Stimulated activated CD8-positive, alpha-beta memory T cell treated with anti-CD3 and anti-CD28 coated beads, Interleukin-12 subunit alpha, Interleukin-12 subunit beta, amount 100 ng/mL, for 1 hour (primary cell): ENCODE measurements around the gene GPR173.

Experiments
- DNase-seq: peaks from one replicate; pipeline ENCODE4 v3.0.0-alpha.2; 2020; ENCODE audit warnings: low read depth

Gene GPR173

DNA sequence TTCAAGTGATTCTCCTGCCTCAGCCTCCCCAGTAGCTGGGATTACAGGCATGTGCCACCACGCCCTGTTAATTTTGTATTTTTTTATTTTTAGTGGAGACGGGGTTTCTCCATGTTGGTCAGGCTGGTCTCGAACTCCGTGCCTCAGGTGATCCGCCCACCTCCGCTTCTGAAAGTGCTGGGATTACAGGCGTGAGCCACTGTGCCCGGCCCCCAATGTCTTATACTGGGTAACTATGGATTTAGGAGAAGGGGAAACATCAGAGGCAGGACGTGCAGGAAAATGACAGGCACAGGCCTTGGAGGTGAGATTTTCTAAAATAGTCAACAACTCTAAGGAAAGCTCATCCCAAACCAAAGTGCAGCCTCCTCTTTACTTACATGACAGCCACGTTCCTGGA lies 22.5 kb downstream of the GPR173 start:
- DNase-seq: no peak

DNA sequence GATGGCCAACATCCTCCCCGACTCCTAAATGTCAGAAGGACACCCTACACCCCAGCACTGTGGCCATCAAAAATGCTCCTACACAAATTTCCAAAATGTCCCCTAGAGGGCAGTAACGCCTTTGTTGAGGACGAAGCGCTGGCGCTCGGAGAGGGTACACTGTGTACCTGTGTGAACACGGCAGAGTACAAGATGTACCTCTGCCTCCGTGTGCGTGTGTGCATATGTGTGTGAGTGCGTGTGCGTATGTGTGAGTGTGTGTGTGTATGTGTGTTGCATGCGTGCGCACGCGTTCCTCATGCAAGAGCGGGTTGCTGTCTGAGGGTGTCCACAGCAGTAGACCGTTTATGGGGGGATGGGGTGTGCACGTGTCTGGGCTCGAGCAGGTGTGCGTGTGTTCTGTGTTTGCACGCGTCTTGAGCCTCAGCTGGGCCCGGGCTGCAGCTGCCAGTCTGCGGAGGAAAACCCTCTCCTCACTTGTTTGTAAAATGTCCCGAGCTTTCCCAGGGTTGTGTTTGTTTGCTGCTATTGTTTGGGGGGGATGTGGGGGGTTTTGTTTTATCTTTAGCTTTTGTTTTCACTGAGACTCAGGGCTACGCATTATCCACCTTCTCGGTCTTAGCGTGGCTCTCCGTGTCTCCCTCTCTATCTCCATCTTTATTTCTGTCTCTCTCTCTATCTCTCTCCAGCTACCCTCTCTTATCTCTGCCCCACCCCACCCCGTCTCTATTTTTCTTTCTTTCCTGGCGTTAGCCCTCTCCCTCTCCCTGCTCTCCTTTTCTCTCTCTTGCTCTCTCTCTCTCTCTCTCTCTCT lies 23.2 kb downstream of the GPR173 start:
- peak; percentile 43 for DNase-seq

DNA sequence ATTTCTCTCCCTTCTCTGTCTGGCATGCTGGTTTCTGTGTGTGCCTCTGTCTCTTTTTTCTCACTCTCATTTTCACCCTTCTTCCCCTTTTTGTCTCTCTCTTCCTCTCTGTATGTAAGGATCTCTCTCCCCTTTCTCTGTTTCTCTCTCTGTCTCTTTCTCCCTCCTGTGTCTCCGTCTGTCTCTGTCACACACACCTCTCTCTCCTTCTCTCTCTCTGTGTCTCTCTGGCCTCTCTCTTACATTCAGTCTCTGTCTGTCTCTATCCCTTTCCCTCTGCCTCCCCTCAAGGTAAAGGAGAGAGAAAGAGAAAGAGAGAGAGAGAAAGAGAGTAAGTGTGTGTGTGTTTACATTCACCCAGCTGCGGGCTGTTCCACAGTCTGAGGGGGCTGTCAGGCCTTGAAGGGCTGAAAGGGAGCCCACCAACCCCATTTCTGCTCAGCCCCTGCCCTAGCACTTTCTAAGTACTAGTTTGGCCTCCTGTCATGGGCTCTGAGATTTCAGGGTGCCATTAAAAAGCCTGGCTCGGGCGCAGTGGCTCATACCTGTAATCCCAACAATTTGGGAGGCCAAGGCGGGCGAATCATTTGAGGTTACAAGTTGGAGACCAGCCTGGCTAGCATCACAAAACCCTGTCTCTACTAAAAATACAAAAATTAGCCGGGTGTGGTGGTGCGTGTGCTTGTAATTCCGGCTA lies 24.0 kb downstream of the GPR173 start:
- DNase-seq: no peak

DNA sequence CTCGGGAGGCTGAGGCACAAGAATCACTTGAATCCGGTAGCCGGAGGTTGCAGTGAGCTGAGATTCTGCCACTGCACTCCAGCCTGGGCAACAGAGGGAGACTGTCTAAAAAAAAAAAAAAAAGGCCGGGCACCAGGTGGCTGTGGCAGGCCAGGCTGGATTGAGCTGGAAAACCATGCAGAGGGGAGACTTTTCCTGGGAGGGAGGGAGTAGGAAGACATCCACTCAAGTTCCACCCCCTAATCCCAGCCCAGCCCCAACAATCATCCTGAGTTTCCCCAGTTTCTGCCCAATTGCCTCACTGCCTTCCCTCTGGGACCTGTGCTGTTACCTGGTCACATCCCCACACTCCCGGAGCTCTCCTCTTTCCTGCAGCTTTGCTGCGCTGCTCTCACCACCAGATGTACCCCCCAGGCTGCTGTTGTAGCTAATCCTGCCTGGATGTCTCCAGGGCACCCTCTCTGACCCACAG lies 24.6 kb downstream of the GPR173 start:
- DNase-seq: no peak

DNA sequence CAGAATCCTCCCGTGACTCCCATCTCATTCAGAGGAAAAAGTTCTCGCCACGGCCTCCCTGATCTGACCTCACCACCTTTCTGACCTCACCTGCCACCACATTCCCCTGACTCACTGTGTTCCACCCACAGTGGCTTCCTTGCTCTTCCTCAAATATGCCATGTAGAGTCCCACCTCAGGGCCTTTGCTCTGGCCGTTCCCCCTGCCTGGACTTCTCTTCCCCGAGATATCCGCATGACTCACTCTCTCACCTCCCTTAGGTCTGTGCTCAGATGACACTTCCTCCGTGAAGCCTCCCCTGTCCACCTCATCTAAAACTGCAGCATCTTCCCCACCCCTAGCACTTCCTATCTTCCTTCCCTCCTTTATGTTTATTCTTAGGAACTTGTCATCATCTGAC lies 26.4 kb downstream of the GPR173 start:
- no peak for DNase-seq

DNA sequence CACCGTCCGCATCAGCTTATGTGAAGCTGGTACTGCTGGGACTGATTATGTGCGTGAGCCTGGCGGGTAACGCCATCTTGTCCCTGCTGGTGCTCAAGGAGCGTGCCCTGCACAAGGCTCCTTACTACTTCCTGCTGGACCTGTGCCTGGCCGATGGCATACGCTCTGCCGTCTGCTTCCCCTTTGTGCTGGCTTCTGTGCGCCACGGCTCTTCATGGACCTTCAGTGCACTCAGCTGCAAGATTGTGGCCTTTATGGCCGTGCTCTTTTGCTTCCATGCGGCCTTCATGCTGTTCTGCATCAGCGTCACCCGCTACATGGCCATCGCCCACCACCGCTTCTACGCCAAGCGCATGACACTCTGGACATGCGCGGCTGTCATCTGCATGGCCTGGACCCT lies 28.1 kb downstream of the GPR173 start:
- no peak for DNase-seq

DNA sequence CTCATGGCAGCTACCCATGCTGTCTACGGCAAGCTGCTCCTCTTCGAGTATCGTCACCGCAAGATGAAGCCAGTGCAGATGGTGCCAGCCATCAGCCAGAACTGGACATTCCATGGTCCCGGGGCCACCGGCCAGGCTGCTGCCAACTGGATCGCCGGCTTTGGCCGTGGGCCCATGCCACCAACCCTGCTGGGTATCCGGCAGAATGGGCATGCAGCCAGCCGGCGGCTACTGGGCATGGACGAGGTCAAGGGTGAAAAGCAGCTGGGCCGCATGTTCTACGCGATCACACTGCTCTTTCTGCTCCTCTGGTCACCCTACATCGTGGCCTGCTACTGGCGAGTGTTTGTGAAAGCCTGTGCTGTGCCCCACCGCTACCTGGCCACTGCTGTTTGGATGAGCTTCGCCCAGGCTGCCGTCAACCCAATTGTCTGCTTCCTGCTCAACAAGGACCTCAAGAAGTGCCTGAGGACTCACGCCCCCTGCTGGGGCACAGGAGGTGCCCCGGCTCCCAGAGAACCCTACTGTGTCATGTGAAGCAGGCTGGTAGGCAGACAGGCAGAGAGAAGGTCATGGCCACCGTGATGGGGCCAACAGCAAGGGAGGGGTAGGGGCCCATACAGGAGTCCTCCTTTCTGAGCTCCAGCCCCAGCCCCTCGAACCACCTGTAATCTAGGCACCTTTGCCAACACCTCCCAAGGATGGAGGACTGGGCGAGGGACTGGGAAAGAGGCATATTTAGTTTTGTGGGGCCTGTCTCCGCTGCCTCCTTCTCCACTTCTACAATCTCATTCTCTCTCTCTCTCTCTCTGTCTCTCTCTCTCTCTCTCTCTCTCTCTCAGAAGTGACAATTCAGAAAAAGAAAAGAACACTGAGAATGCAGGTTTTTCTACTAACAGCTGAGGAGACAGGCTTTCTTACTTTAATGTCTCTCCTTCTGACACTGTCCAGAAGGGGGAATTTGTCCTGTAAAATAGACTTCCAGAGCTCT lies 28.9 kb downstream of the GPR173 start:
- DNase-seq: no peak

DNA sequence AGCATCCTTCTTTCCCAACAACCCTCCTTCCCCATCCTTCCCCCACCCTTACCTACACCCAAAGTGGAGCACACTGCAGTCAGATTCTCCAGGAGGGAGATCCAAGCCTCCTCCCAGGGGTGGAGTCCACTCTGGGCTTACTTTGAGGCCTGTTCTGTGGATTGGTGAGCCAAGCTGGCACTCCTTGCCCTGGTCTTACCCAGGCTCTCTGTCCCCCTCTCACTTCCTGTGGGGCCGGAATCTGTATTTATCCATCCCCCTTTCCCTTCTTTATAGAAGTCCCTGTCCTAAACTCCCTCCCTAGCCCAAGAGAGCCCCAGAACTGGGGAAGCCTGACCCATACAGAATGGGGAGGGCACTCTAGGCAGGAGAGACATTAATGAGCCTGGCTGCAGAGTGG lies 30.4 kb downstream of the GPR173 start:
- no peak for DNase-seq

DNA sequence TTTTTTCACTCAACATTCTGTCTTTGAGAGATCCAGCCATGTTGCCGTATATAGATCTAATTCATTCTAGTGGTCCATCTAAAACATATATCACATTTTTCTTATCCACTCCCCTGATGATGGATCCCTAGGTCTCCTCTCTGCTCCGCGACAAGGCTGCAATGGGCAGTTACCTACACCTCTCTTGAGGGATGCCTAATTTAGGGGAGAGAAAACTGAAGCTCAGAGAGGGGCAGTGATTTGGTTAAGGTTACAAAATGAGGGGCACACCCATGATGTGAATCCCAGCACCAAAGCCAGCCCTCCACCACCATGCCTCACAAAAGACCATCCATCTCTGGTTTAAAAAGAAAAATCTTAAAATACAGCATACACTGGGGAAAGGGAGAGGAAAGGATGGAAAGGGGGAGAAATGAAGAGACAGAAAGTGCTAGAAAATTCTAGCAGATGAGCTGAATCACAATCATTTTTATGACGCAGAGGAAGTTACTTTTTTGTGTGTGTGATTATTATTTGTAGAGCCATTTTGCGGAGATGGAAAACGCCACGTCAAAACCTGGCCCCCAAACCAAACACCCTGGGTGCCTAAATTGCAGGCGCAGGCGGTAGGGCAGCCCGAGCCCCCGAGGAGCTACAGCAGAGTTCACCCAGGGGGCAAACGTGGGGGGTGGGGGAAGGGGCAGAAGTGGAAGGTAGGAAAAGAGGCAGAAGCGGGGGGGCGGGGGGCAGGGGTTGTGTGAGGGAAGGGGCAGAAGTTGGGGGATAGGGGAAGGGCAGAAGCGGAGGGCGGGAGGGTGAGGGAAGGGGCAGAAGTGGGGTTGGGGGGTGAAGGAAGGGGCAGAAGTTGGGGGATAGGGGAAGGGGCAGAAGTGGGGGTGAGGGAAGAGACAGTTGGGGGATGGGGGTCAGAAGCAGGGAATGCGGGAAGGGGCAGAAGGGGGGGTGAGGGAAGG lies 32.3 kb downstream of the GPR173 start:
- DNase-seq: no peak

DNA sequence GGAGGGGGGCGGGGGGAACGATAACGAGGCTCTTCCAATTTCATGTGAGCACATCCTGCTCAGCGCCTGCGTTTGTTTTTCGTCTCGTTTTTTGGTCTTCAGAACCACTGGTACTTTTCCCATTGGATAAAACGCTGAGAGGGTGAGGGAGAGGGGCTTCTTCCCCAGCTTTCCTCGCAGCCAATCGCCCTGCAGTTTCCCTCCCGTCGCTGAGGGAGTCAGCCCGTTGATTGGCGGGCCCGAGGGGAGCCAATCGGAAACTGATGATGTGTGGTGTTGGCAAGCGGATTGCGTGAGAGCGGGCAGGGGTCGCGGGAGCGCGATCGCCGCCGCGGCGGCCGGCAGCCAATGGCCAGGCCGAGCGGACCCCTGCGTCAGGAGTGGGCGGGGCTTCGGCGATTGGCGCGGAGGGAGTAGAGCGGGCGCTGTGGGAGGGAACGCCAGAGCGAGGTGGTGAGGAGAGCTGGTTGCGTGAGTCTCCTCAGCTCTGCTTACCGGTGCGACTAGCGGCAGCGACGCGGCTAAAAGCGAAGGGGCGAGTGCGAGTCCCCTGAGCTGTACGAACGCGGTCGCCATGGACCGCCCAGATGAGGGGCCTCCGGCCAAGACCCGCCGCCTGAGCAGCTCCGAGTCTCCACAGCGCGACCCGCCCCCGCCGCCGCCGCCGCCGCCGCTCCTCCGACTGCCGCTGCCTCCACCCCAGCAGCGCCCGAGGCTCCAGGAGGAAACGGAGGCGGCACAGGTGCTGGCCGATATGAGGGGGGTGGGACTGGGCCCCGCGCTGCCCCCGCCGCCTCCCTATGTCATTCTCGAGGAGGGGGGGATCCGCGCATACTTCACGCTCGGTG lies 33.6 kb downstream of the GPR173 start, which contains the start of gene TSPYL2:
TSPYL2 (plus strand) TSS at position 443 of the 848 bp plus-strand sequence; CDS start at position 575, 132 bp downstream.
- peak; percentile 81 for DNase-seq

DNA sequence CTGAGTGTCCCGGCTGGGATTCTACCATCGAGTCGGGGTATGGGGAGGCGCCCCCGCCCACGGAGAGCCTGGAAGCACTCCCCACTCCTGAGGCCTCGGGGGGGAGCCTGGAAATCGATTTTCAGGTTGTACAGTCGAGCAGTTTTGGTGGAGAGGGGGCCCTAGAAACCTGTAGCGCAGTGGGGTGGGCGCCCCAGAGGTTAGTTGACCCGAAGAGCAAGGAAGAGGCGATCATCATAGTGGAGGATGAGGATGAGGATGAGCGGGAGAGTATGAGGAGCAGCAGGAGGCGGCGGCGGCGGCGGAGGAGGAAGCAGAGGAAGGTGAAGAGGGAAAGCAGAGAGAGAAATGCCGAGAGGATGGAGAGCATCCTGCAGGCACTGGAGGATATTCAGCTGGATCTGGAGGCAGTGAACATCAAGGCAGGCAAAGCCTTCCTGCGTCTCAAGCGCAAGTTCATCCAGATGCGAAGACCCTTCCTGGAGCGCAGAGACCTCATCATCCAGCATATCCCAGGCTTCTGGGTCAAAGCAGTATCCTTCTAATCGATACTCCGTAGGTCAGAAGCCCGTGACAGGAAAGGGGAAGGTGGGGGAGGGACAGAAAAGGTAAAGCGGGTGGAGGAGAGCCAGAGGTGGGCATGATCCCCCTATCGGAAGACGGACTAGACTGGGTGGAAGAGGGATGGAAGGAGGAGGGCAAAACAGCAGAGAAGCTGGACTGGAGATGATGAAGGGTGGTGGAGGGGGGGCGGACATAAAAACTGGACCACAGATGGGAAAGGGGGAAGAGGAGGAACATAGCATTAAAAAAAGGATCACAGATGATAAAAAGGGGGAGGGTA lies 34.4 kb downstream of the GPR173 start:
- no peak for DNase-seq

DNA sequence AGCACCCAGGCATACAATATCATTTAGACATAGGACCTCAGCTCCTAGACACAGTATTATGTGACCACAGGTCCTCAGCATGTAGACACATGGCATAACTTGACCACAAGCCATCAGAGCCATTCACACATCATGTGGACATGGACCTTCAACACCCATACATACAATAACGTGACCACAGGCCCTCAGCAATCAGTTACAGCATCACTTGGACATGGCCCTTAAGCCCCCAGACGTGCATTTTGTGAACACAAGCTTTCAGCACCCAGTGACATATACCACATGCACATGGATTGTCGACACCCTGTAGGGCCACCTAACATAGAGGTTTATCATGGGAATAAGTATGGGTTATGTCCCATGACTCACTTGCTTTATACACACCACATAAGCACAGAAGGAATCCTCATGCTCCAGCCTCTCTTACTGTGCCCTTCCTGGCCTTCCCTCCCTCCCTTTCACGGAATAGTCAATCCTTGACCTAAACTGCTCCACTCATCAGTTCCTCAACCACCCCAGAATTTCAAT lies 35.5 kb downstream of the GPR173 start:
- no peak for DNase-seq

DNA sequence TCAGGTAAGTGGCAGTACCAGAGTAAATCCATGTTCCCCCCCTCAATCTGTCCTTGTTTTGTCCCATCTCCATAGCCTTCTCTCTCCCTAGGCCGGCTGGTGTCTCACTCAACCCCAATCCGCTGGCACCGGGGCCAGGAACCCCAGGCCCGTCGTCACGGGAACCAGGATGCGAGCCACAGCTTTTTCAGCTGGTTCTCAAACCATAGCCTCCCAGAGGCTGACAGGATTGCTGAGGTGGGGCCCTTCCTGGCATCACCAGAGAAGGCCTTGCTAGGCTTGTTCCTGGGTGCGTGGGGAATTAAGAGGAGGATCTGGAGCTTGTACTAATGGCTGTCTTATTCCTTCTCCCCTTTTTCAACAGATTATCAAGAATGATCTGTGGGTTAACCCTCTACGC lies 36.3 kb downstream of the GPR173 start:
- no peak for DNase-seq

DNA sequence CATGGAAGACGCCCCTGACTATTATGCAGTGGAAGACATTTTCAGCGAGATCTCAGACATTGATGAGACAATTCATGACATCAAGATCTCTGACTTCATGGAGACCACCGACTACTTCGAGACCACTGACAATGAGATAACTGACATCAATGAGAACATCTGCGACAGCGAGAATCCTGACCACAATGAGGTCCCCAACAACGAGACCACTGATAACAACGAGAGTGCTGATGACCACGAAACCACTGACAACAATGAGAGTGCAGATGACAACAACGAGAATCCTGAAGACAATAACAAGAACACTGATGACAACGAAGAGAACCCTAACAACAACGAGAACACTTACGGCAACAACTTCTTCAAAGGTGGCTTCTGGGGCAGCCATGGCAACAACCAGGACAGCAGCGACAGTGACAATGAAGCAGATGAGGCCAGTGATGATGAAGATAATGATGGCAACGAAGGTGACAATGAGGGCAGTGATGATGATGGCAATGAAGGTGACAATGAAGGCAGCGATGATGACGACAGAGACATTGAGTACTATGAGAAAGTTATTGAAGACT lies 37.2 kb downstream of the GPR173 start:
- DNase-seq: no peak

DNA sequence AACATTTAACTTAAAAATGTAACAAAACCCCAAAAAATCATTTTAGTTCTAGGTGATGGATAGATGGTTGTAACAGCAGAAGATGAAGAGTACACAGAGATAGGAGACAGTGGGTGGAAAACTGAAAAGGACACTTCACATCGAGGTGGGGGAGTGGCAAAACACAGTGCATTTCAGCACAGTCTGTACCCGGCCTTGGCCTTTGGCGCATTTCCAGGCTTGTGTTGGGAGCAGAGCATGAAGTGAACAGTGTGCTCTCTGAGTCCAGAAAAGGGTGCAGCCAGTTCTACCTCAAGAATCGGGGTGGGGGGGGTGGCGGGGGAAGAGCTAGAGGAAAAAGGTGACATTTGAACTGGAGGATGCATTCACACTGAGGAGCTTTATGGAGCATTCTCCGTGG lies 37.9 kb downstream of the GPR173 start:
- no peak for DNase-seq

DNA sequence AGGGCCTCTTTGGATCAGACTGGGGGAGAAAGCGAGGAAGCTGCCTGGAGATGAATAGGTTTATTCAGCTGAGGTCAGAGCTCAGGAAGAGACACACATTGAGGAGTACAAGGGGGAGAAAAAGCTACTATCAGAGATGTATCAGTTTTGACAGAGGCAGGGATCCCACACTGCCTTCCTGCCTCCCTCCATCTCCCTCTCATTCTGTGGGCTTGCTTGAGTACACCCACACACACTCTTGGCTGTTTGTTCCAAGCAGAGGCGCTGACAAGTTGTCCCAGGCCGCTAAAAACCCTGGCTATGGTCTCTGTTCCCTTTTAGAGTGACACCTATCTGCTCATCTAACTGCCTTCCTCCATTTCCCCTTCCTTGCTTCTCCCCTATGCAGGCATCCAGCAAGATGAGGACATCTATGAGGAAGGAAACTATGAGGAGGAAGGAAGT lies 38.8 kb downstream of the GPR173 start:
- DNase-seq: no peak

DNA sequence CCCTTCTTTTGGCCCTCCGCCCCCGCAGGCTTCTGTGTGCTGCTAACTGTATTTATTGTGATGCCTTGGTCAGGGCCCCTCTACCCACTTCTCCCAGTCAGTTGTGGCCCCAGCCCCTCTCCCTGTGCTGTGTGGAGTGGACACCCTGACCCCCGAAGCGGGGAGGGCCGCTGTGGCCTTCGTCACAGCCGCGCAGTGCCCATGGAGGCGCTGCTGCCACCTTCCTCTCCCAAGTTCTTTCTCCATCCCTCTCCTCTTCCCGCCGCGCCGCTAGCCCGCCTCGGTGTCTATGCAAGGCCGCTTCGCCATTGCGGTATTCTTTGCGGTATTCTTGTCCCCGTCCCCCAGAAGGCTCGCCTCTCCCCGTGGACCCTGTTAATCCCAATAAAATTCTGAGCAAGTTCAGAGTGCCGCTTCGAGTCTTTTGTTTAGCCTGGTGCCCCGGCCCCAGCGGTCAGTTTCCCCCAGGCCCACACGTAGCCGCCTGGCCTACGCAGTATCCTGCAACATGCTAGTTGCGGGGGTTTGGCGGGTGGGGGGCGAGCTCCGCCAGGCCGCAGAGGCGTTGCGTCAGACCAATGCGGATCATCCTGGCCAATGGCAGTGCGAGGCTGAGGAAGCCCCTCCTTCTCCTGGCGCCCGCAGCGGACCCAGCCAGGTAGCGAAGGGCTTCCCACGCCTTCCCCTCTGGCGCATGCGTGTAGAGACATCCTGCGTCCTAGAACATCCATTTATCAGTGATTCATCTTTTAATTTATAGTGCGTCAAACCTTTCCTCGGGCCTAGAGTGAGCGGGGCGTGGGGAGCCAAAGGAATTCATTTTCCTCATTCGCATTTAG lies 39.8 kb downstream of the GPR173 start:
- peak; percentile 65 for DNase-seq
